Neural cell (in vitro differentiated cells): Measurements from ENCODE around the gene CEP72. TPM values are rescaled to one million over a fixed set of nuclear protein-coding genes. Genes with fewer than 3 reads are reported as not detected.

ENCODE experiments used
- H2AFZ ChIP-seq: fragments of 200-600, 300-800 bp; sonication (generic), shearing (Covaris generic); 2 replicates; pipeline ENCODE4 v1.6.0; 2014; ENCODE audit warnings: low read depth, mild to moderate bottlenecking, antibody characterized with exemption, low read length, moderate library complexity
- H3F3A ChIP-seq: fragments of 200-600 bp; shearing (Covaris generic); 2 replicates; pipeline ENCODE4 v1.6.1; 2016; ENCODE audit warnings: mild to moderate bottlenecking, moderate library complexity, mixed read lengths, antibody characterized with exemption, low read length; ENCODE audit not compliant: insufficient read depth, poor library complexity, severe bottlenecking
- H3K27ac ChIP-seq: fragments of 200-600, 300-800 bp; sonication (generic), shearing (Covaris generic); 2 replicates; pipeline ENCODE4 v1.5.1; 2014; ENCODE audit warnings: mild to moderate bottlenecking, low read length, moderate library complexity
- H3K27me3 ChIP-seq: fragments of 300-800, 200-600 bp; sonication (generic), shearing (Covaris generic); 2 replicates; pipeline ENCODE4 v1.6.0; 2014; ENCODE audit warnings: mild to moderate bottlenecking, low read depth, low read length, moderate library complexity; ENCODE audit not compliant: insufficient read depth
- H3K36me3 ChIP-seq: fragments of 300-800, 200-600 bp; sonication (generic), shearing (Covaris generic); 2 replicates; pipeline ENCODE4 v1.5.1; 2014; ENCODE audit warnings: mild to moderate bottlenecking, antibody characterized with exemption, low read length, moderate library complexity; ENCODE audit not compliant: insufficient read depth
- H3K4me2 ChIP-seq: fragments of 300-800, 200-600 bp; sonication (generic), shearing (Covaris generic); 2 replicates; pipeline ENCODE4 v1.6.0; 2014; ENCODE audit warnings: mild to moderate bottlenecking, low read length
- H3K4me3 ChIP-seq: fragments of 300-800, 200-600 bp; sonication (generic), shearing (Covaris generic); 2 replicates; pipeline ENCODE4 v1.5.1; 2014; ENCODE audit warnings: mild to moderate bottlenecking, low read length, moderate library complexity
- H3K79me2 ChIP-seq: fragments of 200-600 bp; shearing (Covaris generic); replicated peaks from 2 replicates; pipeline ENCODE4 v1.6.0; 2014; ENCODE audit warnings: mild to moderate bottlenecking, low read length, moderate library complexity; ENCODE audit not compliant: insufficient read depth
- H3K9ac ChIP-seq: fragments of 300-800, 200-600 bp; sonication (generic), shearing (Covaris generic); 2 replicates; pipeline ENCODE4 v1.6.1; 2016; ENCODE audit warnings: mild to moderate bottlenecking, low read length, mixed read lengths
- H3K9me2 ChIP-seq: fragments of 200-600 bp; shearing (Covaris generic); 2 replicates; pipeline ENCODE4 v1.6.1; 2016; ENCODE audit warnings: mild to moderate bottlenecking, low read length, mixed read lengths; ENCODE audit not compliant: insufficient read depth
- H3K9me3 ChIP-seq: fragments of 200-600, 300-800 bp; sonication (generic), shearing (Covaris generic); 2 replicates; pipeline ENCODE4 v1.6.1; 2016; ENCODE audit warnings: mild to moderate bottlenecking, mixed run types, low read length, moderate library complexity, mixed read lengths
- H4K20me1 ChIP-seq: fragments of 200-600 bp; shearing (Covaris generic); 2 replicates; pipeline ENCODE4 v1.6.1; 2016; ENCODE audit warnings: mild to moderate bottlenecking, mixed run types; ENCODE audit not compliant: insufficient read depth
- CTCF ChIP-seq: fragments of 450-650 bp; IDR thresholded peaks from 2 replicates; pipeline ENCODE4 v1.5.1; 2014; ENCODE audit warnings: antibody characterized with exemption, mild to moderate bottlenecking, moderate library complexity; ENCODE audit not compliant: poor library complexity, severe bottlenecking
- EP300 ChIP-seq: fragments of 450-650 bp; conservative IDR thresholded peaks from 2 replicates; pipeline ENCODE4 v1.6.1; 2014; ENCODE audit warnings: antibody characterized with exemption, mild to moderate bottlenecking, moderate library complexity; ENCODE audit not compliant: poor library complexity, severe bottlenecking
- EZH2 ChIP-seq: fragments of 200-600, 300-800 bp; shearing (Covaris generic), sonication (generic); IDR thresholded peaks from 2 replicates; pipeline ENCODE4 v1.6.1; 2014; ENCODE audit warnings: antibody characterized with exemption, low read length, borderline replicate concordance, mild to moderate bottlenecking; ENCODE audit not compliant: insufficient read depth, poor library complexity, severe bottlenecking
- MXI1 ChIP-seq: fragments of 450-650 bp; conservative IDR thresholded peaks from 2 replicates; pipeline ENCODE4 v1.6.1; 2014; ENCODE audit warnings: antibody characterized with exemption, mild to moderate bottlenecking; ENCODE audit not compliant: poor library complexity, severe bottlenecking
- POLR2AphosphoS5 ChIP-seq: IDR thresholded peaks from 2 replicates; pipeline ENCODE4 v1.6.1; 2012
- RAD21 ChIP-seq: fragments of 450-650 bp; conservative IDR thresholded peaks from 2 replicates; pipeline ENCODE4 v1.6.1; 2014; ENCODE audit warnings: antibody characterized with exemption, mild to moderate bottlenecking, moderate library complexity
- SMC3 ChIP-seq: fragments of 450-650 bp; conservative IDR thresholded peaks from 2 replicates; pipeline ENCODE4 v1.6.1; 2014; ENCODE audit warnings: antibody characterized with exemption, mild to moderate bottlenecking, moderate library complexity; ENCODE audit not compliant: poor library complexity
- TAF1 ChIP-seq: IDR thresholded peaks from 2 replicates; pipeline ENCODE4 v1.6.1; 2012; ENCODE audit warnings: low read depth
- polyA plus RNA-seq: library from polyadenylated mRNA; depleted of rRNA; stranded (reverse); fragments of >200 nt; gene quantifications from 2 replicates; pipeline ENCODE4 v1.2.3, GENCODE V29; 2014
- TF ChIP-seq, protein P1 (sequence below): IDR thresholded peaks from 2 replicates; pipeline ENCODE4 v1.6.1; 2012; ENCODE audit warnings: borderline replicate concordance

Gene CEP72
- polyA plus RNA-seq, 1 donor from 2014 or later = 5.9 TPM

DNA sequence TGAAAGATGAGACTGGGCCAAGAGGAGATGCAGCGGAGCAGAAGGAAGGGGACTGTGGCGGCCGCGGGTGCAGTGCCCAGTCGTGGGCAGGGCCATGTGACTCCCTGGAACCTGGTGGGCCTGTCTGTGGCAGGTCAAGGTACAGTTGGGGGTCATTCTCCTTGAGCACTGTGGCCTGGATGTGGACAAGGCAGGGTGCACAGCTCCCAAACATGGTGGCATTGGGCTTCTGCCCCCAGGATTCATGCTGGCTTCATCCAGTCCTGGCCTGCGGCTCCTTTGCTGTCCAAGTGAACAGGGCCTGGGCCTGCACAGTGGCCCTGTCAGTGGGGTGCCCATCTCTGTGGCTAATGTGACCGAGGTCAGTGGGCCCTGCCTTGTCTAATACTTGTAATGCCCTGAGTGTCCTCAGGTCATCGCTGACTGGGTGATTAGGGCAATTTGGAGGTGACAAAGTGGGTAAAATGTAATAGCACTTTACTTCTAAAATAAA, 39.9 kb downstream of the CEP72 start:
- no peak overlapping the region for H3K9ac ChIP-seq
- H3K4me3 ChIP-seq = no peak overlapping the region
- H3K36me3 ChIP-seq = no peaks in the 10 kb centered on the region
- no peaks in the 10 kb centered on the region for H3K9me3 ChIP-seq
- no peaks in the 10 kb centered on the region for H4K20me1 ChIP-seq
- no peak overlapping the region for H2AFZ ChIP-seq
- no peaks in the 10 kb centered on the region for H3K9me2 ChIP-seq
- H3K27ac ChIP-seq = no peak overlapping the region
- H3F3A ChIP-seq = no peaks in the 10 kb centered on the region
- H3K79me2 ChIP-seq = no peaks in the 10 kb centered on the region
- TF ChIP-seq EP300 (no peak), EZH2 (no peak), SMC3 (no peak), TAF1 (no peak), RAD21 (no peak), MXI1 (no peak)
- TF ChIP-seq, protein P1, sequence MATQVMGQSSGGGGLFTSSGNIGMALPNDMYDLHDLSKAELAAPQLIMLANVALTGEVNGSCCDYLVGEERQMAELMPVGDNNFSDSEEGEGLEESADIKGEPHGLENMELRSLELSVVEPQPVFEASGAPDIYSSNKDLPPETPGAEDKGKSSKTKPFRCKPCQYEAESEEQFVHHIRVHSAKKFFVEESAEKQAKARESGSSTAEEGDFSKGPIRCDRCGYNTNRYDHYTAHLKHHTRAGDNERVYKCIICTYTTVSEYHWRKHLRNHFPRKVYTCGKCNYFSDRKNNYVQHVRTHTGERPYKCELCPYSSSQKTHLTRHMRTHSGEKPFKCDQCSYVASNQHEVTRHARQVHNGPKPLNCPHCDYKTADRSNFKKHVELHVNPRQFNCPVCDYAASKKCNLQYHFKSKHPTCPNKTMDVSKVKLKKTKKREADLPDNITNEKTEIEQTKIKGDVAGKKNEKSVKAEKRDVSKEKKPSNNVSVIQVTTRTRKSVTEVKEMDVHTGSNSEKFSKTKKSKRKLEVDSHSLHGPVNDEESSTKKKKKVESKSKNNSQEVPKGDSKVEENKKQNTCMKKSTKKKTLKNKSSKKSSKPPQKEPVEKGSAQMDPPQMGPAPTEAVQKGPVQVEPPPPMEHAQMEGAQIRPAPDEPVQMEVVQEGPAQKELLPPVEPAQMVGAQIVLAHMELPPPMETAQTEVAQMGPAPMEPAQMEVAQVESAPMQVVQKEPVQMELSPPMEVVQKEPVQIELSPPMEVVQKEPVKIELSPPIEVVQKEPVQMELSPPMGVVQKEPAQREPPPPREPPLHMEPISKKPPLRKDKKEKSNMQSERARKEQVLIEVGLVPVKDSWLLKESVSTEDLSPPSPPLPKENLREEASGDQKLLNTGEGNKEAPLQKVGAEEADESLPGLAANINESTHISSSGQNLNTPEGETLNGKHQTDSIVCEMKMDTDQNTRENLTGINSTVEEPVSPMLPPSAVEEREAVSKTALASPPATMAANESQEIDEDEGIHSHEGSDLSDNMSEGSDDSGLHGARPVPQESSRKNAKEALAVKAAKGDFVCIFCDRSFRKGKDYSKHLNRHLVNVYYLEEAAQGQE = no peak
- no peaks in the 10 kb centered on the region for H3K27me3 ChIP-seq
- no peak overlapping the region for H3K4me2 ChIP-seq

GRCh38 chr5:652773-653350, 40.7 kb downstream of the CEP72 start:
- no peak overlapping the region for H3K27ac ChIP-seq
- H2AFZ ChIP-seq = no peak overlapping the region

More at GRCh38 chr5:652773-653350, 40.7 kb downstream of the CEP72 start:
- Histone ChIP-seq H3K9me3 (peaks cover 4% of the 10 kb centered on the region), H4K20me1 (no peaks in the 10 kb centered on the region), H3K9ac (no peak overlapping the region), H3K4me2 (no peak overlapping the region), H3K79me2 (no peaks in the 10 kb centered on the region), H3K9me2 (no peaks in the 10 kb centered on the region), H3F3A (no peaks in the 10 kb centered on the region), H3K4me3 (no peak overlapping the region), H3K36me3 (peaks cover 5% of the 10 kb centered on the region), H3K27me3 (no peaks in the 10 kb centered on the region)
- TF ChIP-seq POLR2AphosphoS5 (no peak), SMC3 (no peak), EZH2 (no peak), TAF1 (no peak), EP300 (no peak), RAD21 (no peak), CTCF (no peak), MXI1 (no peak)
- TF ChIP-seq, protein P1 = no peak
